GM19193 (cell line): Measurements from ENCODE around the gene KCNH5.

Experiments used
- POLR2A ChIP-seq: IDR thresholded peaks from 4 replicates; pipeline ENCODE4 v1.6.1; 2011; ENCODE audit not compliant: insufficient read depth, insufficient read length; ENCODE audit errors: extremely low read depth

KCNH5 gene

DNA sequence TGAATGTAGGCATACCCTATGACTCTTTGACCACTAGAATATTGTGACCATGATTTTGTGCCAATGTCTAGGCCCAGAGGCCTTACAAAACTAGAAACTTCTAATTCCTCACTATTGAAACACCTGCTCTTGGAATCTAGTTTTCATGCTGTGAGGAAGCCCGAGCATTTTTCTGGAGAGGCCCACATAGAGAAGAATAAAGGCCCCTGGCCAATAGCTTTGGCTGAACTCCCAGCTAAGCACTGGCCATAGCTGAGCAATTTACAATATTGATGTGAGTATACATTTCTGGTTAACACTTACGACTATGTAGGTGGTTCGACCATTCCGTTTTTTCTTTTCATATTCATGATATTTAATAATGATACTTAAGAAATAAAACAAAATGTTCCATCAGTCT is 190.3 kb downstream of the KCNH5 start:
- no peak for TF ChIP-seq POLR2A

GRCh38 chr14:62847168-62847567 is 198.1 kb downstream of the KCNH5 start:
- no peak for TF ChIP-seq POLR2A

DNA sequence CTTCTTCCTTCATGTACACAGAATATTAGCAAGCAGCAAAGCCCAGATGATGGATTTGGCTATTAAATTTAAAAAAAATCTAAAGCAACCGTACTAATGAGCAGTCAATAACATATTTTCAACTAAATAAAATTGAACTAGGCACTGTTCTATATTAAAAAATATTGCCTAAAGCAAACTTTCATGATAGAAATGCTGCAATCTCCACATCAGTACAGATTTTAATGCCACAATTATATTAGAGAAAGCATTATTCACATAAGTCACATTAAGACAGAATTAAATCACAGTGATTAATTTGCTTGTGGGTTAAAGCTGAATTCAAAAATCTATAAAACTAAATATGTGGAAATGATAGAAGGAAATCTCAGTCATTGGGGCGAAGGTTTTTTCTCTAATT is 200.7 kb downstream of the KCNH5 start:
- no peak for TF ChIP-seq POLR2A

- no peak for TF ChIP-seq POLR2A
These were observed 221.2 kb downstream of the KCNH5 start for GRCh38 chr14:62824086-62824485.

DNA sequence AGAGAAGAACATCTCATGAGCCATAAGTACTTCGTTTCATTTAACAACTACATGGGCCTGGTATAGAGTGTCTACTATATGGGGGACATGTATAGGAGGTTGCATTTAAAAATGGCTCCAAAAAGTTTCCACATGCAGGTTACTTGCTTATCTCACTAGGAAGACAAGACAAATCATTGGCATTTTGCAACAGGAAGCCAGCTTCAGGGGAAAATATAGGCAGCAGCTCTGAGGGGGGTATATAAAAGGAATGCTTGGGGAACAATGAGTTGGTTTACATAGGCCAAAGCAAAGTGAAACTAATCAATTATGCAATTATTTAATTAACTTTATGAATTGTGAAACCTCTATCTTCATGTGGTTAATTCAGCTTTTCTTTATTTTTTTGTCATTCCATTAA is 225.3 kb downstream of the KCNH5 start:
- TF ChIP-seq POLR2A = no peak

- TF ChIP-seq POLR2A = no peak
These were observed 237.6 kb downstream of the KCNH5 start for GRCh38 chr14:62807636-62808035.

GRCh38 chr14:62800577-62800976 is 244.7 kb downstream of the KCNH5 start:
- TF ChIP-seq POLR2A = no peak

- no peak for TF ChIP-seq POLR2A
These were observed 248.8 kb downstream of the KCNH5 start for GRCh38 chr14:62796431-62796830.

DNA sequence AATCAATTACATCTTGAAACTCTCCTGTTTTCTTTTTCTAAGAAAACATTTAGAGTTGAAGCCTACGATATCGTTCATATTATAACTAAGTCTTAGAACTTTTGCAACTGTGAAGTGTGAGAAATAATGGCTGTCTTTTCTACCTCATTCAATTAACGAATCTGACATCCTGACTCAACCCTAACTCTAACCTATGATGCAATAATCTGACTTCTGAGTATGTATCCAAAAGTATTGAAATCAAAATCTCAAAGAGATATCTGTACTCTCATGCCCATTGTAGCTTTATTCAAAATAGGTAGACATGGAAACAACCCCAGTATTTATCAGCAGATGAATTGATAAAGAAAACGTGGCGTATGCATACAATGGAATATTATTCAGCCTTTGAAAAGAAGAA is 252.7 kb downstream of the KCNH5 start:
- no peak for TF ChIP-seq POLR2A

DNA sequence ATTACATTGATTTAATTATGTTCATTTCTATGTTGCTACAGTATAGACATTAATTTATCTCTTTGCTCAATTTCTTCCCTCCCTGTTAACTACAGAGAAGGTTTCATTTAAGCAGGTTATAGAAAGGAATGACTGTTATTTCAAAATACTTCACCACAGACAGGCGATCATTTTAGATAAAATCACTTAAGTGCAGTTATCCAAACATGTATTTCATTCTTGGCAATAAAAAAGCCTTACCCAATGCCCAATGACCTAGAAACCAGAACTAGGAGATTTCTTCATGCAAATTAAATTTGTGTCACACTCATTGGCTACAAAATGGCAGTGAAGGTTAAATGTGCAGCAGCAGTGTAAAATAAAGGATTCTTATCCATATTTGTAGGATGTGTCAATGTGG is 266.4 kb downstream of the KCNH5 start:
- TF ChIP-seq POLR2A = no peak

DNA sequence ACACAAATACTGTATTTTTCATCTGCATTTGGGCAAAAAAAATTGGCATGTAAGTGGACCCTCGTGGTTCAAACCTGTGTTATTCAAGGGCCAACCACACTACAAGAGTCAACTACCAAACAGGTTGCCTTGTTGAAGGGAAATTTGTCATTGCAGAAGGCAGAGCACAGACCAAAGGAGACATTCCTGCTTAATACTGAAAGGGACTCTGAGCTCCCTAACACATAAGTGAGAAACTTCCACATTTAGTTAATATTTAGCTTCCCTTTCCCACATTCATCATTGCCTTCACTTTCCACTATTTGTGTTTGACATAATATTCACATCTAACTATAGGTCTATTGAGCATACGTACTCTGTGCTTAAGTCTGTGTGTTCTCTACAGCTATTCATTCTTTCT is 266.9 kb downstream of the KCNH5 start:
- no peak for TF ChIP-seq POLR2A

DNA sequence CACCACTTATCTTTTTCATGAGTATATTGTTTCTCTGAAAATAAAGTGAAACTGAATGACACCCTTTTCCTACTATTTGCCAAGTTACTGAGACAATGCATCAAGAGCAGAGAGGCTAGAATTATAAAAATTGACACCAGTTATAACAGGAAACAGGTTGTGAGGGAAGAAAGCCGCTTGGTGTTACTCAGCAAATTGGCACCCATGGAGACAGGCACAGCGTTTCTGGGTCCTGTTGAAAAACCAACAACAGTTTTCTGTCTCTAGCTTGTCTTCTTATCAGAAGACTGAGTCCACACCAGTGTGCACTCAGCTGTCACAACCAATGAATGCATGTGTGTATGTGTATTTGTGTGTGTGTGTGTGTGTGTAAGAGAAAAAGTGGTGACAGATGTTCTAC is 267.7 kb downstream of the KCNH5 start:
- no peak for TF ChIP-seq POLR2A

DNA sequence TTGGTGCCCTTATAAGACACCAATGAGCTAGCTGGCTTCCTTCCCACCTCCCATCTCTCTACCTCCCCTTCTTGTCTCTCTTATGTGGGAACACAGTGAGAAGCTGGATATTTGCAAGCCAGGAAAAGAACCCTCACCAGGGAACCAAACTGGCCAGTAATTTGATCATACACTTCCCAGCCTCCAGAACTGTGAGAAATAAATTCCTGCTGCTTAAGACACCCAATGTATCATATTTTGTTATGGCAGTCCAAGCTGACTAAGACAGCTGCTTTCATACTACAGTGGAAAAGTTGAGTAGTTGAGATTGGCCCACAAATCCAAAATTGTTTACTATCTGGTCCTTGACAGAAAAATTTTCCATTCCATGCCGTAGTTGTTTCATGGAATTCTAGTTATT is 269.0 kb downstream of the KCNH5 start:
- TF ChIP-seq POLR2A = no peak

GRCh38 chr14:62768753-62769152 is 276.5 kb downstream of the KCNH5 start:
- TF ChIP-seq POLR2A = no peak

GRCh38 chr14:62763951-62764350 is 281.3 kb downstream of the KCNH5 start:
- no peak for TF ChIP-seq POLR2A

DNA sequence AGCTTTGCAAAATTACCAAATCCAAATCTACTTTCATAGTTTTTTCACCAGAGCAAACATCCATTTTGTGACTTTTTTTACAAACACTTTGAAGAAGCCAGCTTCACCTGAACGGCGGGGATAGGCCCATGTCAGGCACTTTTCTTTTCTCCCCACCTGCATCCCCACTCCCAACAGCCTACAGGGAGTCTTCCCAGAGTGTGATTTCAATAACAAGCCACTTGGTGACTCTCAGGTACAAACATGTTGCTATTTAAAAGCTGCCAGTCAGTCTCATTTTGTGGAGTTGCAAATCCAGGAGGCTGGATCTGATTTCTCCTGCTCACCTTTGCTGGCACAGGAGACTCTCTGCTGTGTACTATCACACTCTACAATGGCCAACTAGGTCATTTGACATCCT is 285.5 kb downstream of the KCNH5 start:
- TF ChIP-seq POLR2A = no peak

GRCh38 chr14:62745496-62745895 is 299.8 kb downstream of the KCNH5 start:
- TF ChIP-seq POLR2A = no peak
